WERI-Rb-1 (cell line): ENCODE results near the gene ANXA7.
"Not testable (repeated sequence)": the region's sequence is repeated elsewhere in the genome, so short reads cannot be mapped to it uniquely, and the experiment has no call there.

Experiments
- DNase-seq: peaks from one replicate; pipeline ENCODE4 v3.0.0-alpha.2; 2020
- H3K27ac ChIP-seq: fragments of 250-450 bp; sonication (Bioruptor Pico); 2 replicates; pipeline ENCODE4 v1.5.1; 2020; ENCODE audit warnings: mild to moderate bottlenecking, moderate library complexity
- H3K27me3 ChIP-seq: fragments of 250-450 bp; sonication (Bioruptor Pico); 2 replicates; pipeline ENCODE4 v1.5.1; 2021; ENCODE audit warnings: mild to moderate bottlenecking, low read depth, moderate library complexity; ENCODE audit not compliant: insufficient read depth, severe bottlenecking
- H3K36me3 ChIP-seq: fragments of 250-450 bp; sonication (Bioruptor Pico); 2 replicates; pipeline ENCODE4 v1.5.1; 2020; ENCODE audit warnings: mild to moderate bottlenecking, moderate library complexity
- H3K4me3 ChIP-seq: 2 replicates; pipeline ENCODE4 v1.5.1; 2011; ENCODE audit warnings: low read depth, mild to moderate bottlenecking, control low read depth, low read length
- H3K9me3 ChIP-seq: fragments of 250-450 bp; sonication (Bioruptor Pico); 2 replicates; pipeline ENCODE4 v1.5.1; 2021; ENCODE audit warnings: mild to moderate bottlenecking, moderate library complexity; ENCODE audit not compliant: severe bottlenecking
- CTCF ChIP-seq: IDR thresholded peaks from 2 replicates; pipeline ENCODE4 v1.5.1; 2011; ENCODE audit warnings: low read depth, mild to moderate bottlenecking, control low read depth, inconsistent platforms, low read length

Gene ANXA7

GRCh38 chr10:73333202-73333601, 80.7 kb downstream of the ANXA7 start:
- Histone ChIP-seq H3K27ac (no peak overlapping the region), H3K27me3 (no peaks in the 10 kb centered on the region), H3K4me3 (no peak overlapping the region), H3K36me3 (no peaks in the 10 kb centered on the region), H3K9me3 (no peaks in the 10 kb centered on the region)
- no peak for TF ChIP-seq CTCF
- no peak for DNase-seq

- no peak overlapping the region for H3K27ac ChIP-seq
- DNase-seq = no peak
- no peaks in the 10 kb centered on the region for H3K9me3 ChIP-seq
- H3K27me3 ChIP-seq = no peaks in the 10 kb centered on the region
- H3K4me3 ChIP-seq = no peak overlapping the region
- no peak for TF ChIP-seq CTCF
- no peaks in the 10 kb centered on the region for H3K36me3 ChIP-seq
Observed at GRCh38 chr10:73332379-73332778, 81.5 kb downstream of the ANXA7 start.

- not testable (repeated sequence) for H3K36me3 ChIP-seq, H3K27me3 ChIP-seq, H3K4me3 ChIP-seq, H3K9me3 ChIP-seq, DNase-seq, H3K27ac ChIP-seq
Observed at GRCh38 chr10:73328523-73328922, 85.3 kb downstream of the ANXA7 start.

- not testable (repeated sequence) for H3K27ac ChIP-seq, H3K27me3 ChIP-seq, H3K9me3 ChIP-seq, H3K4me3 ChIP-seq, DNase-seq, H3K36me3 ChIP-seq
Observed at GRCh38 chr10:73325290-73325689, 88.6 kb downstream of the ANXA7 start.
